Stimulated activated CD8-positive, alpha-beta memory T cell treated with anti-CD3 and anti-CD28 coated beads, Interleukin-12 subunit alpha, Interleukin-12 subunit beta, amount 100 ng/mL, for 4 hours (primary cell): Measurements from ENCODE around the gene C1orf35.
"Not testable (repeated sequence)": the region's sequence is repeated elsewhere in the genome, so short reads cannot be mapped to it uniquely, and the experiment has no call there.

Experiments used
- DNase-seq: peaks from one replicate; pipeline ENCODE4 v3.0.0-alpha.2; 2020; ENCODE audit warnings: low read depth

The C1orf35 gene

GRCh38 chr1:228142155-228142691 is 39.1 kb upstream of the C1orf35 start:
- no peak for DNase-seq

- no peak for DNase-seq
Measured at GRCh38 chr1:228141226-228142044, 38.3 kb upstream of the C1orf35 start.

- no peak for DNase-seq
Measured at GRCh38 chr1:228140724-228141225, 37.6 kb upstream of the C1orf35 start.

GRCh38 chr1:228139931-228140723 is 37.0 kb upstream of the C1orf35 start, which contains the start of gene GUK1:
TSS of gene GUK1 (plus strand) at chr1:228140279. CDS start at chr1:228140303, 24 bp downstream.
- DNase-seq, result peak; percentile 100

GRCh38 chr1:228139406-228139930 is 36.3 kb upstream of the C1orf35 start:
- DNase-seq, result no peak

- DNase-seq, result no peak
Measured at GRCh38 chr1:228136901-228137300, 33.8 kb upstream of the C1orf35 start.

- DNase-seq, result no peak
Measured at GRCh38 chr1:228134591-228134990, 31.5 kb upstream of the C1orf35 start.

- DNase-seq, result no peak
Measured at GRCh38 chr1:228131766-228132165, 28.6 kb upstream of the C1orf35 start.

- no peak for DNase-seq
Measured at GRCh38 chr1:228125185-228125584, 22.1 kb upstream of the C1orf35 start.

- no peak for DNase-seq
Measured at GRCh38 chr1:228123505-228123904, 20.4 kb upstream of the C1orf35 start.

GRCh38 chr1:228122921-228123441 is 19.9 kb upstream of the C1orf35 start:
- no peak for DNase-seq

- no peak for DNase-seq
Measured at GRCh38 chr1:228120857-228121489, 17.8 kb upstream of the C1orf35 start.

- DNase-seq, result no peak
Measured at GRCh38 chr1:228120351-228120750, 17.2 kb upstream of the C1orf35 start.

GRCh38 chr1:228118040-228118439 is 14.9 kb upstream of the C1orf35 start:
- DNase-seq, result no peak

- no peak for DNase-seq
Measured at GRCh38 chr1:228117335-228117734, 14.2 kb upstream of the C1orf35 start.

GRCh38 chr1:228114827-228115226 is 11.7 kb upstream of the C1orf35 start:
- DNase-seq, result no peak

- DNase-seq, result no peak
Measured at GRCh38 chr1:228112617-228113016, 9.5 kb upstream of the C1orf35 start.

- no peak for DNase-seq
Measured at GRCh38 chr1:228112167-228112566, 9.0 kb upstream of the C1orf35 start.

GRCh38 chr1:228111315-228111714 is 8.2 kb upstream of the C1orf35 start:
- DNase-seq, result not testable (repeated sequence)

- DNase-seq, result no peak
Measured at GRCh38 chr1:228110556-228110955, 7.4 kb upstream of the C1orf35 start.

GRCh38 chr1:228109962-228110488 is 6.9 kb upstream of the C1orf35 start:
- DNase-seq, result no peak
